Coronary artery (tissue), 2 donors: Measurements from ENCODE around the gene OR10G8.

ENCODE experiments used
- DNase-seq: peaks from one replicate; pipeline ENCODE4 v3.0.0-alpha.2; 2017; ENCODE audit warnings: low spot score
- H3K27ac ChIP-seq, 2 donors: fragments of 200-600 bp; sonication (generic); one replicate each; pipeline ENCODE4 v1.5.1; 2016 to 2019
- H3K4me3 ChIP-seq: fragments of 200-600 bp; sonication (generic); 2 replicates; pipeline ENCODE4 v1.5.1; 2016; ENCODE audit warnings: mild to moderate bottlenecking, moderate library complexity
- TF ChIP-seq, protein P1 (sequence below): fragments of 200-600 bp; sonication (generic); IDR thresholded peaks from one replicate; pipeline ENCODE4 v1.5.1; 2019; ENCODE audit warnings: antibody characterized with exemption

The OR10G8 gene

DNA sequence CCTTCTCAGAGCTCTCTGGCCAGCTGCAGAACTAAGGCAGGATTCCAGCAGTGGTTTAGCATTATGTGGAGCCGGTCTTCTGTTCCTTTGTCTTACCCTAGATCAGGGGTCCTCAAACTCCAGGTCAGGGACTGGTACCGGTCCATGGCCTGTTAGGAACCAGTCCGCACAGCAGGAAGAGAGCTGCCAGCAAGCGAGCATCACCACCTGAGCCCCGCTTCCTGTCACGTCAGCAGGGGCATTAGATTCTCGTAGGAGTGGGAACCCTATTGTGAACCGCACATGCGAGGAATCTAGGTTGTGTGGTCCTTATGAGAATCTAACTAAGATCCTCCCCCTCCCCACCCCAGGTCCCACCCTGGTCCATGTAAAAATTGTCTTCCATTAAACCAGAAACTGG is 13.0 kb downstream of the OR10G8 start:
- Histone ChIP-seq H3K27ac (no peak overlapping the region), H3K4me3 (no peak overlapping the region)
- no peak for DNase-seq
- TF ChIP-seq, protein P1, sequence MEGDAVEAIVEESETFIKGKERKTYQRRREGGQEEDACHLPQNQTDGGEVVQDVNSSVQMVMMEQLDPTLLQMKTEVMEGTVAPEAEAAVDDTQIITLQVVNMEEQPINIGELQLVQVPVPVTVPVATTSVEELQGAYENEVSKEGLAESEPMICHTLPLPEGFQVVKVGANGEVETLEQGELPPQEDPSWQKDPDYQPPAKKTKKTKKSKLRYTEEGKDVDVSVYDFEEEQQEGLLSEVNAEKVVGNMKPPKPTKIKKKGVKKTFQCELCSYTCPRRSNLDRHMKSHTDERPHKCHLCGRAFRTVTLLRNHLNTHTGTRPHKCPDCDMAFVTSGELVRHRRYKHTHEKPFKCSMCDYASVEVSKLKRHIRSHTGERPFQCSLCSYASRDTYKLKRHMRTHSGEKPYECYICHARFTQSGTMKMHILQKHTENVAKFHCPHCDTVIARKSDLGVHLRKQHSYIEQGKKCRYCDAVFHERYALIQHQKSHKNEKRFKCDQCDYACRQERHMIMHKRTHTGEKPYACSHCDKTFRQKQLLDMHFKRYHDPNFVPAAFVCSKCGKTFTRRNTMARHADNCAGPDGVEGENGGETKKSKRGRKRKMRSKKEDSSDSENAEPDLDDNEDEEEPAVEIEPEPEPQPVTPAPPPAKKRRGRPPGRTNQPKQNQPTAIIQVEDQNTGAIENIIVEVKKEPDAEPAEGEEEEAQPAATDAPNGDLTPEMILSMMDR: no peak

DNA sequence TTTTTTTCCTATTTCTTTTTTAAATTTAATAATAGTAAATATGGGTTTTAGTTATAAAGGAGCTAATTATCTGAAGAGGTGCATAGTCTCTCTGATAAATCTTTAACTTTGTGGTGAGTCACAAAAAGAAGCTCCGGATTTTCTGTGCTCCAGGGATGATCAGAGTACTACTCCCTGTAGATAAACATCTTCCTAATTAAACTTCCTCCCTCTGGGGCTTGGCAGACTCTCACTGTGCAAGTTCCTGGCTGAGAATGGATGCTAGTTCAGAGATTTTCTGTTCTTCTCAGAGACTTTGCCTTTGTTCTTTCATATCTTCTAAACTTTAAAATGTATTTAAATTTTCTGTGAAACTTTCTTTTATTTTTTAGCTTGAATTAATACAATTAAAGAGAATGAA is 14.7 kb downstream of the OR10G8 start, which contains the start of gene OR10G7:
TSS of gene OR10G7 (minus strand) at position 72 of the 400 bp plus-strand sequence. CDS start 2,324 bp downstream, outside the sequence.
- TF ChIP-seq, protein P1: no peak
- DNase-seq: no peak
- Histone ChIP-seq H3K4me3 (no peak within 1 kb of the TSS), H3K27ac (no peak within 1 kb of the TSS)

DNA sequence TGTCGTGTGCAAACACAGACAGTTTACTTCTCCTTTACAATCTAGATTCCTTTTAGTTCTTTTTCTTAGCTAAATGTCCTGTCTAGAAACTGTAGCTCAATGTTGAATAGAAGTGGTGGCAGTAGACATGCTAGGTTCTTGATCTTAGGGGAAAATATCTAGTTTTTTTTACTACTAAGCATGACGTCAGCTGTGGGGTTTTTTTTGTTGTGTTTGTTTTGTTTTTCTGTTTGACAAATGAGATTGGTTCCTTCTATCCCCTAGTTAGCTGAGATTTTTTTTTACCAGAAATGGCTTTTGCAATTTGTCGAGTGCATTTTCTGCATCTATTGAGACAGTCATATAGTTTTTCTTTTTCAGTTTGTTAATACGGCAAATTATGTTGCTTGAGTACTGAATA is 16.8 kb downstream of the OR10G8 start:
- TF ChIP-seq, protein P1: no peak
- Histone ChIP-seq H3K27ac (no peak overlapping the region), H3K4me3 (no peak overlapping the region)
- no peak for DNase-seq

DNA sequence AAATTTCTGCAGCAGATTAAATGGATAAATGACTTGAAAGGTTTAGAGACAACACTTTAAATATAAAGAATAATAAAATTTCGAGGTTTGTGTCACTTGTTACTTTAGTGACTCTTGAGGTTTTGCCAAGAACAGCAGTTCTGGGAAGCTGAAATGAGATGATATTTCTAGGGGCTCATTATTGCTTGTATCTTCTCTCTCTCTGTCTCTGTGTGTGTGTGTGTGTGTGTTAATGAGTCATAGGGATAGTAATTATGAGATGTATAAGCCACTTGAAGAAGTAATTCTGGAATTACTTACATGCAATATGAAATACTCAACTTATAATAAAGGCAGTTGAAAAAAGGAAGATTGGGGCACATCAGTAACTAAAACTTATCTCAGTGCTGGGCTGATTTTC is 24.1 kb downstream of the OR10G8 start:
- no peak overlapping the region for H3K27ac ChIP-seq
- no peak for DNase-seq
- H3K4me3 ChIP-seq: no peak overlapping the region
- TF ChIP-seq, protein P1: no peak

DNA sequence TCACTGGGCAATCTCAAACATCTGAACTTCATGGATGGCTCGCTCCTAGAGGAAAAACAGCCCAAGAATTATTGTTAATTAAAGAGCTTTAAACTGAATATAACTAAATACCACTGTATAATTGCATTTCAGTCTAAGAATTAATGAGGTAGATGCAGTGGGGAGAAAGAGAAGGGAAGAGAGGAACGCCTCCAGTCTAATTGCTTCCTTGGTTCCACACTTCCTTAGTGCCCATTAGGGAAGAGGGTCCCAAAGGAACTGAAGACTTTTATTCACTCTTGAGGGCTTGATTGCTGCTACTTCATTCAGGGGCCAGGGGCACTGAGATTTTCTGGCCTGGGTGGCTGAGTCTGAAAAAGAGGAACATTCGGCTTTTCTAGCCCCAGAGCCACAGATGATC is 26.4 kb downstream of the OR10G8 start:
- no peak overlapping the region for H3K27ac ChIP-seq
- DNase-seq: no peak
- TF ChIP-seq, protein P1: no peak
- H3K4me3 ChIP-seq: no peak overlapping the region

DNA sequence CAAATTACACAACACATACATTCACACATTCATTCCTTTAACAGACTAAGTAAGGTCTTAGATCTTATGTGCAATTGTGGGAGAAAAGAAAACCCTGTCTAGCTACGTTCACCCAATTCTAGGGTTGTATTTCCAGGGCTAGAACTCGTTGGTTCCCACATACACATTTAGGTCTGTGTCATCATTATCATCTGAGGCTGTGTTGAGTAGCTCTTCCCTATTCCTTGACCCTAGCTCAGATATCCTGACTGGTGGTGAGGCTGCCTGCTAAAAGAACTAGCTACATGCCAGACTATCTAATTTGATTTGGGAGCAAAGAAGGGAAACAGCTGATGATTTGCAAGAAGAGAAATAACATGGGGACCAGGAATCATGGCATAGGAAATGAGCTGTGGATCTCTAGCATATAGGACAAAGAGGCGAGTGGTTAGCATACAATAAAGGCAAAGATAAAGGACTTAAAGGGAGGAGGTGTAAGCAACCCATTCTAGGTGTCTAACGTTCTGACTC is 42.1 kb downstream of the OR10G8 start:
- H3K4me3 ChIP-seq: no peak overlapping the region

More for the DNA sequence above, 42.1 kb downstream of the OR10G8 start:
- TF ChIP-seq, protein P1: no peak
- DNase-seq: no peak
- H3K27ac ChIP-seq: no peak overlapping the region
